SKM-1 (cell line): Measurements from ENCODE around the gene SRRM5.
A peak's percentile ranks its signal among the peaks of the same experiment; 100 is the strongest.
"Not testable (repeated sequence)": the region's sequence is repeated elsewhere in the genome, so short reads cannot be mapped to it uniquely, and the experiment has no call there.

Experiments used
- DNase-seq: peaks from one replicate; lab custom pipeline; 2025; ENCODE audit not compliant: unreplicated experiment; lab: John Stamatoyannopoulos, UW

Gene SRRM5

GRCh38 chr19:43591904-43592772 lies 19.8 kb upstream of the SRRM5 start:
- DNase-seq = no peak

GRCh38 chr19:43592800-43593350 lies 19.0 kb upstream of the SRRM5 start:
- DNase-seq = no peak

GRCh38 chr19:43594081-43594697 lies 17.7 kb upstream of the SRRM5 start:
- DNase-seq = no peak

GRCh38 chr19:43594710-43595604 lies 16.9 kb upstream of the SRRM5 start:
- peak; percentile 22 for DNase-seq

- DNase-seq = no peak
Observed at GRCh38 chr19:43595605-43595998, 16.3 kb upstream of the SRRM5 start.

DNA sequence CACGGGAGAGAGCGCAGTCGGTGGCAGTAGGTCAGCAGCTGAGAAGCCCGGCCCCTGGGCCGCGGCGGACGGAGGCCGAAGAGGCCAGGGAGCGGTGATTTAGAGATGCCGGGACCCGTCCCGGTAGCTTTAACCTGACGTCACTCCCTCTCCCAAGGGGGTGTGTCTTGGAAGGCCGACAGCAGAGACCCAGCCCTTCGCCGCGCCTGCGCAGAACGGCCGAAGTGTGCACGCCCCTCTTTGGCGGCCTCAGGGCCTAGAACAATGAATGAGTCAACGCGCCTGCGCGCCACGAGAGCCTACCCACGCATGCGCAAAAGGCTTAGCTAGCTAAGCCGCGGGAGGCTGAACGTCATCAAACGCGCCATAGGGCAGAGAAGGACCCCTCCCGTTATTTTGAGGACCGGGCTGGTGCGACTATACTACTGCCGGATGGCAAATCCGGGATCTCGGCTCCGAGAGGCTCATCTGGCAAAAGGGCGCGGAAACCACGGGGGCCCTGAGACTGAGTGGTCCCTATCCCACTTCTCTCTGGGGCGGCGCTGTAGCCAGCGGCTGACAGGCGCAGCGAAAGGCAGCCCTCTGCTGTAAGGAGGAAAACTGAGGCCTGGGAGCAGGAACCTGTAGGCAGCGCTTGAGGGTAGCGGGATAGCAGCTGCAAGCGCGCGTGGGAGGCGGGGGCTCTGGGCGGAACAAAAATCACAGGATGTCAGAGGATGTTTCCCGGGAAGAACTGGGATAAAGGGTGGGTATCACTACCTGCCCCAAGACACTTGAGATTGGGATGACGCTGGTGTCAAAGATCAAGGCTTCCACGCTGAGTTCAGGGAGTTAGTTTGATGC lies 15.7 kb upstream of the SRRM5 start, which contains the start of the genes IRGQ and ZNF576:
Gene IRGQ, minus strand, starts transcription at position 136 of the 843 bp plus-strand sequence. CDS start 796 bp downstream, outside the sequence.
Gene ZNF576, plus strand, starts transcription at position 597 of the 843 bp plus-strand sequence. CDS start 514 bp downstream, outside the sequence.
- DNase-seq = peak; percentile 87

DNA sequence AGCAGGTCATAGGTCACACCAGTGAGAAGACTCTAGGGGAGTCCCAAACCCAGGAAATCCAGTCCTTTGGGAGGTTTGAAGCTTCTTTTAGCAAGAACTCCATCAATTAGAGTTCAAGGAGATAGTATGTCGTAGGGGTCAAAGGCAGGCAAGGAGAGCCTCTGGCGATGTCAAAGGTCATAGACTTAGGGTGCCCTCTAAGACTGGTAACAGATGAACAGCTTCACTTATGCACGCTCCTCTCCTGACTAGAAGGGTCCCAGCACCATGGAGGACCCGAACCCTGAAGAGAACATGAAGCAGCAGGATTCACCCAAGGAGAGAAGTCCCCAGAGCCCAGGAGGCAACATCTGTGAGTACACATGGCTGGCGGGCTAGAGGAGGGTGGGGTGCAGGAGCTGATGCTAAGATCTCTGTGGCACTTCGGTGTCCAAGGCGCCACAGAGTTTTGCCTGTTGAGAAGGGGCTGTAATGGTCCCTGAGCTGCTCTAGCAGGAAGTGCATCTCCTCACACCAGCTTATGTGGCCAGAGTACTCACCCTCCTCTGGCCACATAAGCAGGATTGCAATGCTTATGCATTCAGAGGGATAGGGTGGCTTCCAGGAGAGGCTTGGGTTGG lies 14.9 kb upstream of the SRRM5 start:
- DNase-seq = no peak

- no peak for DNase-seq
Observed at GRCh38 chr19:43597876-43598275, 14.0 kb upstream of the SRRM5 start.

GRCh38 chr19:43598445-43599240 lies 13.2 kb upstream of the SRRM5 start:
- DNase-seq = no peak

DNA sequence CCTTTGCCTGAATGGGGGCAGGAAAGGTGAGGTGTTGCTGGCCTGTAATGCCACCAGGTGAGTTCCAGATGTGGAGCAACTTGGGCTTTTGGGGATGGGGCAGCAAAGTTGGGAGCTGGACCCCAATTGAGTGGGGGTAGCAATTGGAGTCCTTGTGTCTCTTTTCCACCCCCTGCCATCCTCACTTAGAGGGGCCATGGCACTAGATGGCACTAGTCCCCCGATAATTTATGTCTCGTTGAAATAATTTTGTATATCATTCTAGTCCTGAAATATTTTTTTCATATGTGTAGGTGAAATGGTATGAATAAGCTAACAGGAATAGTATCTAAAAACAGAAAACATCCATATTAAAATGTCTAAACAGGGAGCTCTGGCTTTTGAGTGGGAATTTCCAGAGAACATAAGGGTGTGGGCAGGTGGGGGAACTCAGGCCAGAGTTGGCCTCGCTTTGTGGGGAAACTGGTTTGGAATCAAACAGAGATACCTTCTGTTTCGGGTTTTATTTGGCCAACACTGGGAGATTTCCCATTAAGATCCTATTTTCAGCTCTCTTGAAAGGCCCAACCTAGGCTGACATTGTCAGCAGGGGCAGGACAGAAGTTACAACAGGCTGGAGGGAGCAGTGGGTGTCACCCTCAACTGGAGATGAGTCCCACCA lies 12.1 kb upstream of the SRRM5 start:
- no peak for DNase-seq

DNA sequence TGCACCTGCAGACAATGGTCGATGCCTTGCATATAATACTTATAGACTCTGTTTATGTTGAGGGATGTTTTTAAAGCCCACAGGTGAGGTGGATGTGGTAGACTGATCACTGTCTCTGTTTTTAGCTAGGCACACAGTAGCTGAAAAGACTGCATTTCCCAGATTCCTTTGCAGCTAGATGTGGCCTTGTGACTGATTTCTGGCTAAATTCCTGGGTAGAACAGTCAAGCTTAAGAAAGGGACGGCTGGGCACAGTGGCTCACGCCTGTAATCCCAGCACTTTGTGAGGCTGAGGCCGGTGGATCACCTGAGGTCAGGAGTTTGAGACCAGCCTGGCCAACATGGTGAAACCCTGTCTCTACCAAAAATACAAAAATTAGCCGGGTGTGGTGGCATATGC lies 11.6 kb upstream of the SRRM5 start:
- DNase-seq = not testable (repeated sequence)

DNA sequence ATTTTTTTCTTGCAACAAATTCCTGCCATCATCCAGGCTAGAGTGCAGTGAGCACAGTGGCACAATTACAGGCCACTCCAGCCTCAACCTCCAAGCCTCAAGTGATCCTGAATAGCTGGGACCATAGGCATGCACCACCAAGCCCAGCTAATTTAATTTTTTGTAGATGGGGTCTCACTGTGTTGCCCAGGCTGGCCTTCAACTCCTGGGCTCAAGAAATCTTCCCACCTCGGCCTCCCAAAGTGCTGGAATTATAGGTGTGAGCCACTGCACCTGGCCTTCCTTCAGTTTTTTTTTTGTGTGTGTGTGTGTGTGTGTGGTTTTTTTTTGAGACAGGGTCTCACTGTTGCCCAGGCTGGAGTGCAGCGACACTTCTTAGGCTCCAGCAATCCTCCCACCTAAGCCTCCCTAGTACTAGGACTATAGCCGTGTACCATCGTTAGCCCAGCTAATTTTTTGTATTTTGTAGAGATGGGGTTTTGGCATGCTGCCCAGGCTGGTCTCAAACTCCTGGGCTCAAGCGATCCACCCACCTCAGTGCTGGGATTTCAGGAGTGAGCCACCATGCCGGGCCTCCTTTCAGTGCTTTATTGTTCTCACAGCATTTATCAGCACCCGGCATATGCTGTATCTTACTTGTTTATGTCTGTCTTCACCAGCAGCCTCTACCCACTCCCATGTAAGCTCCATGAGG lies 5.9 kb upstream of the SRRM5 start:
- DNase-seq = no peak

DNA sequence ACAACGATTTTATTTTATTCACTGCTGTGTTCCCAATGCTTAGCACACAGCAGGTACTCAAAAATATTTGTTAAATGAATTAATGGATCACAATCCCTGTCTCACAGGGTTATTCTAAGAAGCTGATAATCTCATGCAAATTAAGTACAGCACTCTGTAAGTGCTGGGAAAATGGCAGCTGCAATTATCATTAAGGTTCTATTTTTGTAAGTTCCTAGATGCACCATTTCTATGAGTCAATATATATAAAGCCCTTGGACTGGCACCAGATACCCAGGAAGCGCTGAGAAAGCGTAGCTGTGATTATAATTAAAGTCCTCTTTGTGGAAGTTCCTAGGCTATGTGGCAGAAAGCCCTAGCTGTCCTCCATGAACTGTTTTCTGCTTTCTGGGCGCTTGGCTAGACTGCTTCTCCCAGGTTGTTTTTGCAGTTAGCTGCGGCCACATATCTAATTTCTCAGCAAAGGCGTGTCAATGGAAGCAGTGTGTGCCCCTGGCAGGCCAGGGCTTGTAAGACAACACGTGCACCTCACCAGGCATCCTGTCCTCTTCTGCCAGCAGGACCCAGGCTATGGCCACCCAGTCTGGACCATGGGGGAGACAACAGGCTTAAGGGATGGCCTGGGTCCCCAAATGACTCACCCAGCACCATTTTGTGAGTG lies 5.2 kb upstream of the SRRM5 start:
- no peak for DNase-seq

GRCh38 chr19:43607238-43608205 lies 4.4 kb upstream of the SRRM5 start:
- no peak for DNase-seq

DNA sequence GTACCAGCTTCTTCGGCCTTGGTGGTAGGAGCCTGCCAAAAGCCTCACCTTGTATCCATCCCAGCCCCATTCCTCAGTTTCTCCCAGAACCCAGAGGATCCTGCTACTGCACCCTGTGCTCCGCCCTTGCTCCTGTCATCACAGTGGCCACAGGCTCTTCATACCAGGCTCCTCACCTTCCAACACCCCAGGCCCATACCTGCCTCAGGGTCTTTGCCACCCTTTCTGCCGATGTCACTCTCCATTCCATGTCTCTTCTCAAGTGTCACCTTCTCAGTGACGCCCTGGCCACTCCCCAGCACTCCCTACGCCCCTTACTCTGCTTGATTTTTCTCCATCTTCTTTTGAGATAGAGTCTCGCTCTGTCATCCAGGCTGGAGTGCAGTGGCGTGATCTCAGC lies 2.0 kb upstream of the SRRM5 start:
- no peak for DNase-seq

DNA sequence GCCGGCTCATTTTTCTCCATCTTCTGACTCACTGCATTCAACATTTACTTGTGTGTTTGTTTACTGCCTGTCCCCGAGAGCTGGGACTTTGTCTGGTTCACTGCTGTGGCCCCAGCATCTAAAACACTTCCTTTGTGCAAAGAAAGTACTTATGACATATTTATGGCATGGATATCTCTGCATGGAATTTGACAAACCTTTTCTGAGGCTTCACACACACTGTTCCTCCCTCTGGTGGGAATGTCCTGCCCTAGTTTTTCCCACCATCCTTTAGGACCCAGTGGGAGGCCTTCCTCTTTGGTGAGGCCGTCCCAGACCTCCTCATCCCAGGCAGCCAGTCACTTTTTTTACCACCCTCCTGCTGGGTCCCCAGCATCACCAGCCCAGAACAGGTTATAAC lies 1.4 kb upstream of the SRRM5 start:
- no peak for DNase-seq
